ENCODE results near the gene GNL3. TPM values are rescaled to one million over a fixed set of nuclear protein-coding genes. Genes with fewer than 3 reads are reported as not detected.

The GNL3 gene
- total RNA-seq, 1 donor from 2014 or later = 66.4 TPM

- H3K4me3 Mint-ChIP-seq (ENCODE audit: unreplicated experiment) = no peak overlapping the region
Observed at GRCh38 chr3:52712291-52713212, 26.7 kb downstream of the GNL3 start.

GRCh38 chr3:52714335-52715302, 28.8 kb downstream of the GNL3 start:
- TF ChIP-seq CTCF (IDR thresholded peaks at IDR 0.05) = no peak
- no peak for DNase-seq (ENCODE audit: low spot score)
- H3K4me3 Mint-ChIP-seq (ENCODE audit: unreplicated experiment) = no peak overlapping the region

More at GRCh38 chr3:52712291-52713212, 26.7 kb downstream of the GNL3 start:
- Mint-ChIP-seq H3K27ac (ENCODE audit: unreplicated experiment) (no peak overlapping the region), H3K36me3 (ENCODE audit: low read depth) (peaks cover 4% of the 10 kb centered on the region), H3K4me1 (ENCODE audit: low read depth) (peaks cover 7% of the 10 kb centered on the region), H3K27me3 (ENCODE audit: low read depth) (no peaks in the 10 kb centered on the region), H3K9me3 (ENCODE audit: low read depth) (no peaks in the 10 kb centered on the region)
- no peak for DNase-seq (ENCODE audit: low spot score)
- TF ChIP-seq CTCF (IDR thresholded peaks at IDR 0.05) = no peak

GRCh38 chr3:52715714-52716305, 30.0 kb downstream of the GNL3 start:
- H3K27me3 Mint-ChIP-seq (ENCODE audit: low read depth) = no peaks in the 10 kb centered on the region
- DNase-seq (ENCODE audit: low spot score) = no peak
- no peak overlapping the region for H3K4me3 Mint-ChIP-seq (ENCODE audit: unreplicated experiment)
- no peak overlapping the region for H3K27ac Mint-ChIP-seq (ENCODE audit: unreplicated experiment)
- H3K36me3 Mint-ChIP-seq (ENCODE audit: low read depth) = peaks cover 9% of the 10 kb centered on the region
- TF ChIP-seq CTCF (IDR thresholded peaks at IDR 0.05) = no peak
- H3K9me3 Mint-ChIP-seq (ENCODE audit: low read depth) = peaks cover 3% of the 10 kb centered on the region
- H3K4me1 Mint-ChIP-seq (ENCODE audit: low read depth) = no peaks in the 10 kb centered on the region

More at GRCh38 chr3:52714335-52715302, 28.8 kb downstream of the GNL3 start:
- Mint-ChIP-seq H3K27ac (ENCODE audit: unreplicated experiment) (no peak overlapping the region), H3K27me3 (ENCODE audit: low read depth) (no peaks in the 10 kb centered on the region), H3K4me1 (ENCODE audit: low read depth) (no peaks in the 10 kb centered on the region), H3K9me3 (ENCODE audit: low read depth) (peaks cover under 1% of the 10 kb centered on the region), H3K36me3 (ENCODE audit: low read depth) (peaks cover 7% of the 10 kb centered on the region)

- Mint-ChIP-seq H3K4me1 (ENCODE audit: low read depth) (no peaks in the 10 kb centered on the region), H3K9me3 (ENCODE audit: low read depth) (peaks cover 3% of the 10 kb centered on the region), H3K27me3 (ENCODE audit: low read depth) (no peaks in the 10 kb centered on the region), H3K4me3 (ENCODE audit: unreplicated experiment) (no peak overlapping the region), H3K36me3 (ENCODE audit: low read depth) (peaks cover 13% of the 10 kb centered on the region), H3K27ac (ENCODE audit: unreplicated experiment) (no peak overlapping the region)
- no peak for TF ChIP-seq CTCF (IDR thresholded peaks at IDR 0.05)
- no peak for DNase-seq (ENCODE audit: low spot score)
Observed at GRCh38 chr3:52719618-52720017, 33.8 kb downstream of the GNL3 start.
